HG02885 (cell line): ENCODE results near the gene PTPN14.
"Not testable (repeated sequence)": the region's sequence is repeated elsewhere in the genome, so short reads cannot be mapped to it uniquely, and the experiment has no call there.

Experiments used
- ATAC-seq: cut with Tn5 transposase; IDR thresholded peaks from one replicate; pipeline ENCODE4 v1.9.1; 2021; ENCODE audit warnings: mild to moderate bottlenecking; ENCODE audit not compliant: unreplicated experiment, poor library complexity

PTPN14 gene

DNA sequence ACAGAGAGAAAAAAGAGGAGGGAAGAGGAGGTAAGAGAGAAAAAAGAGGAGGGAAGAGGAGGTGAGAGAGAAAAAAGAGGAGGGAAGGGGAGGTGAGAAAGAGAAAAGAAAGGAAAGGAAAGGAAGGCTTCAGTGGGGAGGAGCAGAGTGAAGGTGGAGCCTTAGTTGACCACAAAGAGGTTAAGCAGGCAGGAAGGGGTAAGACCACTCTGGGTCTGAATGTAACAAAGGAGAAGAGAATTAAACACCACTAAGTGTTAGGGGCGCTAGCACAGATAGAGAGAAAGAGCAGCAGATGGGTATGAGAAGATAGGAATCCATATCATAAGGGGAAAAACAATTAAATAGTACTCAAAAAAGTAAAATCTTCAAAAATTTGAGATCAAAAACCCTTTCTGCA, 6.6 kb downstream of the PTPN14 start:
- ATAC-seq = no peak

DNA sequence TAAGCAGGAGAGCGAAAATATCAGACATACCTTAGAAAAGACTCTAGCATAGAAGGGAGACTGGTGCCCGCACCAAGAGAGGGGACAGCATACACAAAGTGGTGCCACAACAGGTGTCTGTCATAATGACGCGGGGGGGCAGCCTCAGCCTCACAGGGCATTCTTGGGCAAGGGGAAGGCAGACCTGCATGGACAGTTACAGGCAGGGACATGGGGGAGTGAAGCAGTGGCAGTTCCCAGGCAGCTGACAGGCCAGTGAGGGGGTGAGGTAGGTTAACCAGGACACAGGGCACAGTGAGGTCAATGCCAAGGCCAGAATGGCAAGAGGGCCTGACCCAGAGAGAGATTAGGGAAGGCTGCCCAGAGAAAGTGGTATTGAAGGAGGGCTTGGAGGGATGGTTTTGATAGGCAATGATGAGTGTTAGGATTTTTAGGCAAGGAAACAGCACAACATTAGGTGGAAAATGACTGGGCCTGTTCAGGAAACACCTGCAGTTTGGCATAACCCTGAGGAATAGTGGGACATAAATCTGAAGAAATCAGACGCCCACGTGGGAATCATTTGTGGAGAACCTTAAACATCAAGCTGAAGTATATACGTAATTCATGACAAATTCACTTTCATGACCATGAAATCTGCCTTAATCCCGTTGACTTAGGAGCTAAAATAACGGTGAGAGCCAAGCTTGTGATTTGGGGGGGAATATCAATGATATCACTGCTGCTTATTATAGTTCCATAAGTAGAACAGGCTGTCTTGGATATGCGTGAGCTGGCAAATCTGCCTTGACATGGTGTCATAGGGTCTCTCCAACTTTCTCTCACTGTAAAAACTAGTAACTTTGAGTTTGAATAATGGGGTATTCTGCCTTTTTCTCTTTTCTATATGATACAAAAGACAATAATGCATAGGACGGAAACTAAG, 8.9 kb downstream of the PTPN14 start:
- ATAC-seq = no peak

DNA sequence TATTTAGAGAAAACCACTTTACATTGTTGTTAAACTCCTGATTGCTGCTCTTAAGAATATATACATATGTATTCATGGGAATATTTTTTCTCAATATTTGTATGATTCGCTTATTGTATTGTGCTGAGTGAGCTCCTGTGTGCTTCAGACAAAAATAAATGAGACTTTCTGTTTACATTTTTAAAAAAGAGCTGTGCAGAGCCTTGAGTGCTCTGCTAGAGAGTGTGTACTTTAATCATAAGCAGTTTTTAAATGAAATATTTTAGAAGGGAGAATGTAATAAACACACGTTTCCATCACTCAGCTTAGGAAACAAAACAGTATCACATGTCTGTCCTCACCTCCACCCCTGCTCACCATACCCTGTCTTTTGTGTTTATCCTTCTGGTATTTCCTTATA, 9.7 kb downstream of the PTPN14 start:
- ATAC-seq = no peak

DNA sequence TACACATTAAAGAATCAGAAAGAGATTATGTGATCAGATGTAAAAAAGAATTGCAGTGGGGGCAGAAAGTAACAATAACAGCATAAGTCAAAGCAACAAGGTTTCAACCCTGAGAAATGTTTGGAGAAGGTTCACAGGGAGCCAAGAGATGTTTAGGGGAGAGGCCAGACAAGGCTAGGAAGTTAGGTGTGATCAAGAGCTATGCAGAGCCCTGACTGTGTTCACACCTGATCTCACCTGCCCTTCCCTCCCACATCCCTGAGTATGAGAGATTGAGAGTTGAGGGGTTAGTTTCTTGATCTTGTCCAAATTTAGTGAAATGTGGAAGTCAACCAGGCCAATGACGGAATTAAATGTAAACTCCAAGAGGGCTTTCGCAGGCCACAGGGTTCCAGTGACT, 10.2 kb downstream of the PTPN14 start:
- no peak for ATAC-seq

DNA sequence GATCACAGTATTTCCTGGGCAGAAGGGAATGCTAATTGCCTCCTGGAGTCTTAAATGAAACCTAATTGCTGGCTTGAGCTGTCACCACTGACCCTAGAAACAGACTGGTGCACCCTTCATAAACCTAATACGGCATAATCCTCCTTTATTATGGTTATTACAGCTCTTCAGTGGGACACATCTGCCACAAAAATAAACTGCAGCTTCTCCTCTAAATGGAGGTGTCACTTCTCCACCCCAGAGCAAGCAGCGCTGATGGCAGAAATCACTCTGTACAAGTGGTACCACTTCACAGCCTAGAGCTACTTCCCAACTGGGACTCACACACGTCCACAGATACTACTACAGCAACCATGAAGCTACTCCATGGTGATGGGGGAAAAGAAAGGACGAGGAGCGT, 11.1 kb downstream of the PTPN14 start:
- no peak for ATAC-seq

DNA sequence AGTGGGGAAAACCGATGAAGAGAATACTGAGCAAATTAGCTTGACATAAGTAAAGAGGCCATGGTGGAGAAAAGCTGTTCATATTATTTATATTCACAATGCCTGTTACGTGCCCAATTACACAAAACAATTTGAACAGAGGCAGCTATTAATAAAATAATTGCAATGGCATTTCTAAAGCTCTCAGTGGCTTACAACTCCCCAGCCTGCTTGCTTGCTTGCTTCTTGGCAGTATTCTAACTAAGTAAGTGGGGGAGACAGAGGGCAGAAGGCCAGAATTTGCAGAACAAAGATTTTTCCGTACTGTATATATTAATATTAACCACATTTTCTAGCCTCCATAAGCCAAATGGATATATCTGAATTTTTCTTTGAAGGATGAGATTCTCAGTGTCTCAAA, 12.9 kb downstream of the PTPN14 start:
- ATAC-seq = no peak

DNA sequence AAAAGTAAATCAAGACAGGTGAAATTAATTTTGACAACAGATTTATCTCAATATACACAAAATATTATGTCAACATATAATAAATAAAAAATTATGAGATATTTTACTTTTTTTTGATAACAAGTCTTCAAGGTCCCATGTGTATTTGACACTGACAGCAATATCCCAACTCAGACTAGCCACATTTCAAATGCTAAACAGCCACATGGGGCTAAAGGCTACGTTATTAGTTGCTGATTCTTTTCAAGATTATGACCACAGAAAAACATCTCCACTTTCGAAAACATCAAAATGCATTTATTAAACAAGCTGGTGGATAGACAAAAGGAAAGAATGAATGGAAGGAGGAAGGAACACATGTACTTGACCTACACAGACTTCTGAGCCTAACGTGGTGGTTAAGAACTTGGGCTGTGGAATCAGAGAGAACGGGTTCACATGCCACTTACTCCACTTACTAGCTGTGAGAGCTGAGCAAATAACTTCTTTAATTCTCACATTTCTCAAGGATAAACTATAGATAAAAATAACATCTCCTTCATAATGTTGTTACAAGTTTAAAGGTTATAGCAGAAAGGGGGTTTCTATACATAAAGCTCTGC, 13.4 kb downstream of the PTPN14 start:
- no peak for ATAC-seq

DNA sequence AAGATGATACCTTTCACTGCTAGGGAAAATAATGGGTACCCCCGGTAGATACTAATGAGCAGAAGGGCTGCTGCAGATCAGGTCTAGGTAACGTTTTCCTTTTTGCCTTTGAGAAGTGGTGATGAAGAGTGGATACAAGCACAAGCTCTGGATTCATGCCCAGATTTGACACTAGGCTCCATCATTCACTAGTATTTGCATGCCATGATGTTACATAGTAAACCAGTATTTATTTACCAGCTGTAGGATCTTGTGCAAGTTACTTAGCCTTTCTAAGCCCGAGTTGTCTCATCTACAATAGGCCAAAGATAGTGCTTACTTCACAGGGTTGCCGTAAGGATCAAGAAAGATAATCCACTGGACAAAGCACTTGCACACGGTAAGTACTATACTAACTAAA, 14.2 kb downstream of the PTPN14 start:
- ATAC-seq = no peak

DNA sequence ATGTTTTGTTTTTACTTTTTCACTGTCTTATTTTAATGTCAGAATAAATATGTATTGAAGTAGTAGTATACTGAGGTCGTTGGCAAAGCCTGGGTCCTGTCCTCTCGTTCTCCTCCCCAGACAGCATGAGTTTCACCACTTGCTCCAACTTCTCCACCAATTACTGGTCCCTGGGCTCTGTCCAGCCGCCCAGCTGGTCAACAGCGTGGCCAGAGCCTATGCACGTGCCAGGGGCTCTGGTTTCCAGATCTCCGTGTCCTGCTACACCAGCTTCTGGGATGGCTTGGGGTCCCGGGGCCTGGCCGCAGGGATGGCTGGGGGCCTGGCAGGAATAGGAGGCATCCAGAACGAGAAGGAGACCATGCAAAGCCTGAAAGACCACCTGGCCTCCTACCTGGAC, 19.3 kb downstream of the PTPN14 start:
- no peak for ATAC-seq

DNA sequence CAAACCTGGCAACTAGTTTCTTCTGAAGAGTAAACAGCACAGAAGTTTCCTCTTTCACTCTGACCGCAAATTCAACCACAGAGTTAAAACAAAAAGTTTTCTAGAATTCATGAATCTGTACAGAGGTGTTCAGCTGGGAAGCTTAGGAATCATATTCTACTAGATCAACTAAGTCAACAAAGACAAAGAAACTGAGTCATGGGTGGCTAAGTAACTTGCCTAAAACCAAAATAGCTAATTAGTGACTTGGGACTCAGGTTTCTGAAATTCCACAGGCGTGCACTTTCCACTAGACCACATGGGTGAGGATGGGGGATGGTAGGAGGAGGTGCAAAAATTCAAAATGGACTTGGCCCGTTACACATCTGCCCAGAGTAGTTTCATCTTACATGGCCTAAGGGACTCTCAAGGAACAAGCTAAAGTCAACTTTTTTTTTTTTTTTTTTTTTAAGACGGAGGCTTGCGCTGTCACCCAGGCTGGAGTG, 25.8 kb downstream of the PTPN14 start:
- peak; percentile 63 for ATAC-seq

DNA sequence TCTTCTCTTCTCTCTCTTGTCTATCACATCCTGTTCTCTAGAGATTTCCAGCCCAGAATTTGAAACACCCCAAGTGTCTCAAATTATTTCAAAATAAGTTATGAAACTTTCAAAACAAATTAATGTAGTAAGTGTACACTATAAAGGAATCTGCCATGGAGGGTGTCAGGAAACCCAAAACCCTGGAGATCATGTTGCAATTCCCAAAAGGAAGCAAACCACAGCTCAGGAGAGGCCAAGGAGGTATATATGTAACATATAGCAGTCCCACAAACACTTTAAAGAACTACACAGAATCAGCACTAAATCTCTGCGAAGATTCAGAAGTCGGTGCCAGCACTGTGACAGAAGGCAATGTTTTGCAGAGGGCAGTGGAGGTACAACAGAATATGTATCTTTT, 26.6 kb downstream of the PTPN14 start:
- no peak for ATAC-seq

DNA sequence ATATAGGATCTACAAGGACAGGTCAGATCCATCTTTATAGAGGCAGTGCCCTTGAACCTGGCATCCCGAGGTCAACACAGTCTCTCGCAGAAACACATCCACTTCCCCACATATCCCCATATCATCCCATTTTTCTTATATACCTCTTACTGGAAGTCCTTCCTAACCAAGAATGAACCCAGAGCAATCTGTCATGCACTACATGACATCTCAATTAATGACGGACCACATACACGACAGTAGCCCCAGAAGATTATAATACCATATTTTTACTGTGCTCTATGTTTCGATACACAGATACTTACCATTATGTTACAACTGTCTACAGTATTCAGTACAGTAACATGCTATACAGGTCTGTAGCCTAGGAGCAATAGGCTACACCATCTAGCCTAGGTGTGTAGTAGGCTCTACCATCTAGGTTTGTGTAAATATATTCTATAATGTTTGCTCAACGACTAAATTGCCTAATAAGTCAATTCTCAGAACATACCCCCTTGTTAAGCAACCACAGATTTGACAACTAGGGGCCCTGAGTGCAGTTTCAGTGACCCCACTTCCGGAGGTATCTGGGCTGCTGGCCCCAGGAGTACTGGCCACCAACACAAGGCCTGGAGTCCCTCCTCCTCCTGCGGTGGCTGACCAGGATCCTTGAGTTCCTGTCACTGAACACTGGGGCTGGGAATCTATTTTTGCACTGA, 28.1 kb downstream of the PTPN14 start:
- ATAC-seq = no peak

DNA sequence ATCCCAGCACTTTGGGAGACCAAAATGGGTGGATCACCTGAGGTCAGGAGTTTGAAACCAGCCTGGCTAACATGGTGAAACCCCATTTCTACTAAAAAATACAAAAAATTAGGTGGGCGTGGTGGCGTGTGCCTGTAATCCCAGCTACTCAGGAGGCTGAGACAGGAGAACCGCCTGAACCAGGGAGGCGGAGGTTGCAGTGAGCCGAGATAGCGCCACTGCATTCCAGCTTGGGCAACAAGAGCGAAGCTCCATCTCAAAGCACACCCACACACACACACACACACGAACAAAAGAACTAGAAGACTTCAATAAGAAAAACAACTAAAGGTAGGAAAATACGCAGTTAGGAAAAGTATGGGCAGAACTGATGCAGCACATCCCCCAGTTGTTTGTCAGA, 29.9 kb downstream of the PTPN14 start:
- not testable (repeated sequence) for ATAC-seq

DNA sequence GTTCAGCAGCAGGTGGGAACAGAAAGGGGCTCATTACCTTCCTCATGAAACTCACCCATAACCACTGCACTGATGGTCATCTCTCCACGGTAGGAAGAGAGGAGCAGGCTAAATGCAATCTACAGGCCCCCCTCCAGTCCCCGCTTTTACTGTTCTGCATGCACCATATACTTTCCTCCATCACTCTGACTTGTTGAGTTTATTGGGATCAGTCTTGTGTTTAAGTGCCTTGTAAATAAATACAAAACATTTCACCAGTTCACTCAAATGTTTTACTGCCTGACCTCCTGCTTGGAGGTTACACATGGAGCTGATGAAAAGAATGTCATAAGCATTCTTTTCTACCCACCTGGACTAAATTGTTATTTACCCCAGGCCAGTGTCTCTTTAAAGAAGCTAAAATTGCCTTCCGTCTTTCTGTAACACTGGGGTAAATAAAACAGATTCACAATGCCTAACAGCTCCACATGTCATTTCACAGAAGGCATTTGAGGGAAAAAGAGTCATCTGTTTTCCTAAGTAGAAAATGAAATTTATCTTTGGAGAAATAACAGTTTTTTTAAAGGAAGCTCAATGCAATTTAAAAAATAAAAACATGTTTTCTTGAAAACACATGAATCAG, 30.7 kb downstream of the PTPN14 start:
- no peak for ATAC-seq

DNA sequence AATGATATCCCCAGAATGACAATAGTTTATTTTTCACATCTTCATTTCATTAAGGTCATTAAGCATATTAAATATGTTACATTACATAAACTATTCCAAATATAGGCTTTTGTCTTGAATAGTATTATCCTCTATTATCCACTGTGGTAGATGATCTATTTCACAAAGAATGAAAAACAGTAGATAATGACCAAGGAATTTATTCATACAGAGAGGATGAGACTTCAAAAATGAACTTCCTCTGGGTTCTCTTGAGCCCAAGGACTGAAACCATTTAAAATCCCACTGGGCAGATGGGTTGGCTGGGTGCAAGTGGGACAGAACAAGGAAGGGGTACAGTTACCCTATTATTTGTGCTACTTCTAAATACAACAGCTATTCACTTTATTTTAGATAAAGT, 33.0 kb downstream of the PTPN14 start:
- no peak for ATAC-seq

DNA sequence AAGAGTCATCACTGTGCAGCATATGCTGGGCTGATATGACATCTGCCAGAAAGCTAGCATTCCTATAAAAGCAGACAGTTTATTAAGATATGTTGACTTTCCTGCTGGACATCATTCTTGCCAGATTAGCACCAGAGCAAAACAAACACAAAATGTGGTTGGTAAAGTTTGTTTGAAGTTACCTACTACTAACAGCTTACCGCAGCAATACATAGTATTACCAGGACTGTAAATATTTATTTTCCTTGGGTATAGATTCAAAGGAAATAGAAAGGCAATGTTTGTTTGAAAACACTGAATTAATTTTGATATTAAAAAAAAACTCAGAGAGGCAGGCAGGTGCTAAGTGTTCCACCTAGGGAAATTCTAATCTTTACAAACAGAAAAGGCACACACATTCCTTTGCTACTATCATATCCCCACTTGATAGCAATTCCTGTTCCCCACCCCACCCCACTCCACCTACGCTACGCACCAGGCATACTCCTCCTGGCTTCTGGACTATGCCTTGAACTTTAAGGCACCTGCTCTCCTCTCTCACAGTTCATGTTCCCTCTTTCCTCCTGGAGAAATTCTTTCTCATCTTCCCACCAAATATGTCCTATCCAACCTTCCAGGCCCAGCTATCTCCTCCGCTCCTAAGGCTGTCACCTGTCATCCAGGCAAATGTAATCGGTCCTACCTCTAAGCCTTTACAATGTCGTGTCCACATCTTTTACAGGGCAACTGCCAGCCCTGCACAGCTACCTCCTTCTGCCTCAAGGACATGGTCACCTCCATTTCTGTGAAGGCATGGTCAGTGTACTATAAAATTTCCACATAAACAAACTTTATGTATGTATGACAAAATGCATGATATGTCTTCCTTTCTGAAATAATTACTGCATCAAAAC, 34.7 kb downstream of the PTPN14 start:
- no peak for ATAC-seq

DNA sequence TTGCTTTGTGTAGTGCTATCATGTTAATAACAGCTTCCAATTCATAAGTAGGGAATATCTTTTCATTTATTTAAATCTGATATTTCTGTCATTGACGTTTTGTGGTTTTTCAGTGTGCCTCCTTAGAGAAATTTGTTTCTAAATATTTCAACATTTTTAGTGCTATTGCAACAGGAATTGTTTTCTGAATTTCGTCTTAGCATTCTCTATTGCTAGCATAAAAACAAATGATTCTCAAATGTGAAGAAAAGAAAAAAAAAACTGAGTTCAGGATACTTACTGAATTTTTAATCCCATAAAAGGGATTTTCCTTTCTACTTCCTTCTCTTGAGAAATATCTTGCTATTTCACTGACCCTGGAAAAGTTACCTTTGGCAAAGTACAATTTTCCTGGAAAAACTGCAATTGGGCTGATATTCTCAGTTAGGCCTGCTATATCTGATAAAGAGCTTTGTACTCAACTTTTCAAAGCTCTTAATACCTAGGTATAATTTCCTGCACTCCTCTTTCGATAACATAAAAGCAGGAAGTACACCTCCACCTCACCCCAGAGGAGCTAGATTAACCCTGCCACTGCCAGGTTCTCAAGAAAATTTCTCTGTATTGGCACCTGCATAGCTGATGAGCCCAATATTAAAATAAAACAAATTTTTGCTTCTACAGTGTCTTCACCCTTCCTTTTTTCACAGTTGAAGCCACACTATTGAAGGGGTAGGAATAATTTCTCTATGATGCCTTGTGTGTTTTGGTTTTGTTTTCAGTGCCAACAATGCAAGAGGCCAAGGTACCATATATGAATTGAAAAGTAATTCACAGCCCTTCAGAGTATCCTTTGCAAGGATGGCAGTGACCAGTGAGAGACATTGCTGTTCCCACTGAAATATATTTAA, 35.6 kb downstream of the PTPN14 start:
- no peak for ATAC-seq

DNA sequence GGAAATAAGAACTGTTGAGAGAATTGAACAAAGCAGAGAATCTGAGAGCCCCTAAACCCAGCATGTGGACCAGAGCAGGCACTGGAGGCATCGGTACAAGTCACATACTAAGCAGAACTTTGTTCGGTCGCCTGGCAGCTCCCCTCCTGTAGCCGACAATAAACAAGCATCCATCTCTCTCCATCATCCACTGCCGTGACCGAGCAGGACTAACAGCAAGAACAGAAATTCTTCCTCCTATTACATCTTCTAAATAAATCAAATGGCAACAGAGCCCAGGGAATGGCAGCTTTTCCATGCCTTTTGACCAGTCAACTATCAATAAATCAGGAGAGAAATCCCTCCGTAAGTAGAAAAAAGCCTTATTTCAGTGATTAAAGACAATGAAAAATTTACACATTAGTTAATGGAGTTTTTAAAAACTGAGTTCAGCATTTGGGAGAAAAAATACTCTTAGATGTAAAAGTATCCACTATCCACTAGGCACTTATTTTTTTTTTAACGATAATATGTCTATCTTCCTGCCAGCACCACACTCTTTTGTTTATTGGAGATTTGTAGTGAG, 36.5 kb downstream of the PTPN14 start:
- ATAC-seq = no peak
